ENCODE results near the gene SERP2. TPM values are rescaled to one million over a fixed set of nuclear protein-coding genes. Genes with fewer than 3 reads are reported as not detected.

Gene SERP2
- total and polyA plus RNA-seq, 2 of the 13 experiments (the other 11 are each of a cell fraction or from before 2014, with no cell fraction given): not detected

DNA sequence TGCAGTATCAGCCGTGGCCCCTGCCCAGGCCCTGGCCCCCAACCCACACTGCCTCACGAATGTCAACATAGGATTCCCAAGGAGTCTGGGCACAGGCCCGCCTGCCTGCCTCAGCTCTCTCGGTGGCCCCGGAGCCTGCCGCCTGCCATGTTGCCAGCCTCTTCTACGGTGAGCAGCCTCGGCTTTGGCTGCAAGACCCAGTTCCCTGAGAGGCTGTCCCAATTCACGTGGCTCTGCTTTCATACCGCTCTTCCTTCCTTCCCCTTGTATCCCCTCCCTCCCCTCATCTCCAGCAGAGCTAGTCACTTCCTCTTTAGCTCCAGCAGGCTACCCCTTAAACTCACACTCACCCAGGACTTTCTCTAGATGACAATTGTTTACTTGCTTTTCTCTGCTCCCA, 42.7 kb downstream of the SERP2 start:
- Histone ChIP-seq H3K36me3 (replicated peaks in 1 of 2; ENCODE audit: control insufficient read depth in 1 of 2, insufficient read depth in 2 of 2, low read length in 2 of 2) (no peaks in the 10 kb centered on the region), H3K9ac (ENCODE audit: insufficient read depth, low read depth, low read length) (no peak overlapping the region), H4K20me1 (ENCODE audit: insufficient read depth, low read length) (no peaks in the 10 kb centered on the region), H3K4me2 (ENCODE audit: low read depth, low read length) (no peak overlapping the region), H3K79me2 (ENCODE audit: insufficient read depth, low read length) (no peaks in the 10 kb centered on the region), H3K27me3 (ENCODE audit: control insufficient read depth in 1 of 2, insufficient read depth in 2 of 2, low read length in 2 of 2) (peaks cover 1 to 6% of the 10 kb centered on the region in 2 experiments; a peak in 4 of 5 replicates), H3K27ac (ENCODE audit: extremely low read length, insufficient read depth, low read length) (no peak overlapping the region), H3K9me3 (ENCODE audit: low read length) (no peaks in the 10 kb centered on the region), H3K4me3 (replicated peaks in 1 of 3; ENCODE audit: insufficient read depth in 1 of 3, low read depth in 2 of 3, low read length in 3 of 3) (no peak overlapping the region), H3K4me1 (ENCODE audit: insufficient read depth, low read length) (peaks cover 26% of the 10 kb centered on the region), H2AFZ (ENCODE audit: low read length) (no peak overlapping the region)
- FAIRE-seq (no peak), DNase-seq (ENCODE audit: low spot score) (no peak), ATAC-seq (no peak)
- in situ Hi-C loops (cut with HindIII; ENCODE audit: extremely low pct_ligation_motif_present, low pct_unique_long_range_greater_than_20kb) (no loop called here), intact Hi-C loops (cut with micrococcal nuclease; ENCODE audit: unreplicated experiment) (no loop called here)
- CTCF ChIA-PET (ENCODE audit: low intra/inter-chr PET ratio, low total read pairs): no interaction called here
- POLR2A ChIA-PET: interaction anchor here (1.1 kb wide), 1 partner anchor 12 kb away, joined by 4 read pairs; no protein-coding TSS in a partner anchor
- no peak for TF ChIP-seq SNAI1 (CRISPR knock-in tag; IDR thresholded peaks at IDR 0.05; ENCODE audit: borderline replicate concordance)
- BruUV-seq (replicated peaks): no TSS peak
- WGBS (ENCODE audit: low lambda C conversion rate): 64% methylated on average over 10 of the region's 10 CpGs

DNA sequence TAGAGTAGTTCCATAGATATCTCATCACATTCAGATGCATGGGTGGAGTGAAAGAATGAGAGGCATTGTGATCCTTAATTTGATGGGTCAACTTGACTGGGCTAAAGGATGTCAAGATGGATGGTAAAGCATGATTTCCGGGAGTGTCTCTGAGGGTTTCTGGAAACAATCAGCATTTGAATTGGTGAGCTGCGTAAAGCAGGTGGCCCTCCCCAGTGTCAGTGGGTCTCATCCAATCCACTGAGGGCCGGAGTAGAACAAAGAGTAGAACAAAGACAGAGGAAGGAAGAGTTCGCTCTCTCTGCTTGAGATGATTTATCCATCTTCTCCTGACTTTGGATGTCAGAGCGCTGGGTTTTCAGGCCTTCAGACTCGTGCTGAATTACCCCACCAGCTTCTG, 43.1 kb downstream of the SERP2 start:
- Histone ChIP-seq H3K4me1 (ENCODE audit: insufficient read depth, low read length) (peaks cover 25% of the 10 kb centered on the region), H3K27me3 (ENCODE audit: control insufficient read depth in 1 of 2, insufficient read depth in 2 of 2, low read length in 2 of 2) (peaks cover 1 to 6% of the 10 kb centered on the region in 2 experiments; a peak in 4 of 5 replicates), H3K4me3 (replicated peaks in 1 of 3; ENCODE audit: insufficient read depth in 1 of 3, low read depth in 2 of 3, low read length in 3 of 3) (no peak overlapping the region), H4K20me1 (ENCODE audit: insufficient read depth, low read length) (no peaks in the 10 kb centered on the region), H3K79me2 (ENCODE audit: insufficient read depth, low read length) (no peaks in the 10 kb centered on the region), H3K27ac (ENCODE audit: extremely low read length, insufficient read depth, low read length) (no peak overlapping the region), H3K9me3 (ENCODE audit: low read length) (no peaks in the 10 kb centered on the region), H3K9ac (ENCODE audit: insufficient read depth, low read depth, low read length) (no peak overlapping the region), H2AFZ (ENCODE audit: low read length) (no peak overlapping the region), H3K4me2 (ENCODE audit: low read depth, low read length) (no peak overlapping the region), H3K36me3 (replicated peaks in 1 of 2; ENCODE audit: control insufficient read depth in 1 of 2, insufficient read depth in 2 of 2, low read length in 2 of 2) (no peaks in the 10 kb centered on the region)
- ChIA-PET POLR2A (no interaction called here), CTCF (ENCODE audit: low intra/inter-chr PET ratio, low total read pairs) (no interaction called here)
- no peak for ATAC-seq
- in situ Hi-C loops (cut with HindIII; ENCODE audit: extremely low pct_ligation_motif_present, low pct_unique_long_range_greater_than_20kb): no loop called here
- no peak for DNase-seq (ENCODE audit: low spot score)
- no peak for FAIRE-seq
- no TSS peak for BruUV-seq (replicated peaks)
- WGBS (ENCODE audit: low lambda C conversion rate): 59% methylated on average over 6 of the region's 6 CpGs
- intact Hi-C loops (cut with micrococcal nuclease; ENCODE audit: unreplicated experiment): no loop called here
- TF ChIP-seq FOXJ3 (CRISPR knock-in tag; IDR thresholded peaks at IDR 0.05; ENCODE audit: borderline replicate concordance): no peak
- TF ChIP-seq ZMYM3 (CRISPR knock-in tag; IDR thresholded peaks at IDR 0.05): no peak
- no peak for TF ChIP-seq AHR (CRISPR knock-in tag; IDR thresholded peaks at IDR 0.05)
- no peak for TF ChIP-seq ZNF432 (CRISPR knock-in tag; IDR thresholded peaks at IDR 0.05; ENCODE audit: borderline replicate concordance)
- no peak for TF ChIP-seq ZNF24 (IDR thresholded peaks at IDR 0.05)
- TF ChIP-seq, protein P1, sequence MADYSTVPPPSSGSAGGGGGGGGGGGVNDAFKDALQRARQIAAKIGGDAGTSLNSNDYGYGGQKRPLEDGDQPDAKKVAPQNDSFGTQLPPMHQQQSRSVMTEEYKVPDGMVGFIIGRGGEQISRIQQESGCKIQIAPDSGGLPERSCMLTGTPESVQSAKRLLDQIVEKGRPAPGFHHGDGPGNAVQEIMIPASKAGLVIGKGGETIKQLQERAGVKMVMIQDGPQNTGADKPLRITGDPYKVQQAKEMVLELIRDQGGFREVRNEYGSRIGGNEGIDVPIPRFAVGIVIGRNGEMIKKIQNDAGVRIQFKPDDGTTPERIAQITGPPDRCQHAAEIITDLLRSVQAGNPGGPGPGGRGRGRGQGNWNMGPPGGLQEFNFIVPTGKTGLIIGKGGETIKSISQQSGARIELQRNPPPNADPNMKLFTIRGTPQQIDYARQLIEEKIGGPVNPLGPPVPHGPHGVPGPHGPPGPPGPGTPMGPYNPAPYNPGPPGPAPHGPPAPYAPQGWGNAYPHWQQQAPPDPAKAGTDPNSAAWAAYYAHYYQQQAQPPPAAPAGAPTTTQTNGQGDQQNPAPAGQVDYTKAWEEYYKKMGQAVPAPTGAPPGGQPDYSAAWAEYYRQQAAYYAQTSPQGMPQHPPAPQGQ (CRISPR knock-in tag; IDR thresholded peaks at IDR 0.05; ENCODE audit: borderline replicate concordance): no peak
- TF ChIP-seq MYC (CRISPR knock-in tag; IDR thresholded peaks at IDR 0.05; ENCODE audit: borderline replicate concordance): no peak
- no peak for TF ChIP-seq ATRX (CRISPR knock-in tag; IDR thresholded peaks at IDR 0.05; ENCODE audit: borderline replicate concordance)
- no peak for TF ChIP-seq PLRG1 (conservative IDR thresholded peaks at IDR 0.05)
- TF ChIP-seq PCBP2 (optimal IDR thresholded peaks at IDR 0.05; ENCODE audit: low read depth, low read length, poor library complexity, severe bottlenecking): no peak
- TF ChIP-seq HMGA1 (CRISPR knock-in tag; conservative IDR thresholded peaks at IDR 0.05): no peak
- TF ChIP-seq, protein P2, sequence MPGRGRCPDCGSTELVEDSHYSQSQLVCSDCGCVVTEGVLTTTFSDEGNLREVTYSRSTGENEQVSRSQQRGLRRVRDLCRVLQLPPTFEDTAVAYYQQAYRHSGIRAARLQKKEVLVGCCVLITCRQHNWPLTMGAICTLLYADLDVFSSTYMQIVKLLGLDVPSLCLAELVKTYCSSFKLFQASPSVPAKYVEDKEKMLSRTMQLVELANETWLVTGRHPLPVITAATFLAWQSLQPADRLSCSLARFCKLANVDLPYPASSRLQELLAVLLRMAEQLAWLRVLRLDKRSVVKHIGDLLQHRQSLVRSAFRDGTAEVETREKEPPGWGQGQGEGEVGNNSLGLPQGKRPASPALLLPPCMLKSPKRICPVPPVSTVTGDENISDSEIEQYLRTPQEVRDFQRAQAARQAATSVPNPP (CRISPR knock-in tag; IDR thresholded peaks at IDR 0.05): no peak

All from HepG2 (cell line).